IMR-90 (cell line): ENCODE data around the gene PHF19. TPM values are rescaled to one million over a fixed set of nuclear protein-coding genes. Genes with fewer than 3 reads are reported as not detected.

Experiments used
- ATAC-seq: fragments of 200-7000 bp; cut with Tn5 transposase; 2 replicates; pipeline ENCODE4 v1.9.1; 2020; ENCODE audit warnings: low read depth, mild to moderate bottlenecking, moderate library complexity
- BruUV-seq: library from RNA; stranded (reverse); fragments of 400-500 nt; replicated peaks from 2 replicates; lab custom pipeline; 2021; lab: Mats Ljungman, UMichigan
- CTCF ChIA-PET: fragments of 300-600 bp; formaldehyde crosslinking; extraction: SDS; loops from one replicate; lab custom pipeline; 2021; ENCODE audit warnings: antibody characterized with exemption; lab: Yijun Ruan, JAX
- POLR2A ChIA-PET: fragments of 300-600 bp; sonication (Branson Sonifier 250); formaldehyde crosslinking; loops from one replicate; lab custom pipeline; 2022; ENCODE audit warnings: antibody characterized with exemption; ENCODE audit not compliant: unreplicated experiment; lab: Charles Lee
- DNase-seq: peaks from one replicate; pipeline ENCODE4 v3.0.0; 2013
- H2AFZ ChIP-seq: replicated peaks from 2 replicates; pipeline ENCODE3; 2013; ENCODE audit warnings: low read length, mild to moderate bottlenecking; ENCODE audit not compliant: poor library complexity
- H2AK5ac ChIP-seq: 2 replicates; pipeline ENCODE4 v1.6.1; 2013; ENCODE audit warnings: low read depth, low read length, inconsistent platforms
- H2AK9ac ChIP-seq: replicated peaks from 2 replicates; pipeline ENCODE3; 2013; ENCODE audit warnings: mild to moderate bottlenecking, low read depth, low read length, moderate library complexity; ENCODE audit not compliant: poor library complexity
- H2BK120ac ChIP-seq: 2 replicates; pipeline ENCODE4 v1.6.1; 2013; ENCODE audit warnings: low read depth, low read length, inconsistent platforms
- H2BK15ac ChIP-seq: 3 replicates; pipeline ENCODE4 v1.6.1; 2013; ENCODE audit warnings: low read depth, low read length, inconsistent platforms
- H2BK20ac ChIP-seq: 2 replicates; pipeline ENCODE4 v1.6.1; 2013; ENCODE audit warnings: low read depth, mild to moderate bottlenecking, inconsistent platforms, low read length, moderate library complexity
- H2BK5ac ChIP-seq: 2 replicates; pipeline ENCODE4 v1.6.1; 2013; ENCODE audit warnings: mild to moderate bottlenecking, low read depth, low read length, inconsistent platforms; ENCODE audit not compliant: poor library complexity, severe bottlenecking
- H3K14ac ChIP-seq: replicated peaks from 2 replicates; pipeline ENCODE4 v1.6.1; 2013; ENCODE audit warnings: low read depth, low read length, inconsistent platforms
- H3K18ac ChIP-seq: 2 replicates; pipeline ENCODE4 v1.6.1; 2013; ENCODE audit warnings: low read depth, low read length, control low read depth
- H3K23ac ChIP-seq: 2 replicates; pipeline ENCODE4 v1.6.1; 2013; ENCODE audit warnings: low read depth, low read length, inconsistent platforms
- H3K27ac ChIP-seq: 2 replicates; pipeline ENCODE4 v1.5.1; 2013; ENCODE audit warnings: mild to moderate bottlenecking, control low read depth, low read length; ENCODE audit not compliant: insufficient read depth
- H3K27me3 ChIP-seq: 2 replicates; pipeline ENCODE4 v1.6.1; 2013; ENCODE audit warnings: low read length; ENCODE audit not compliant: control insufficient read depth, insufficient read depth
- H3K36me3 ChIP-seq: 2 replicates; pipeline ENCODE4 v1.6.1; 2013; ENCODE audit warnings: low read length, mixed read lengths; ENCODE audit not compliant: control insufficient read depth, insufficient read depth
- H3K4ac ChIP-seq: 2 replicates; pipeline ENCODE4 v1.6.1; 2013; ENCODE audit warnings: low read depth, low read length, inconsistent platforms
- H3K4me1 ChIP-seq: 2 replicates; pipeline ENCODE4 v1.6.1; 2013; ENCODE audit warnings: low read length, mixed read lengths; ENCODE audit not compliant: control insufficient read depth, insufficient read depth
- H3K4me2 ChIP-seq: 2 replicates; pipeline ENCODE4 v1.6.1; 2013; ENCODE audit warnings: low read depth, mild to moderate bottlenecking, control low read depth, low read length, moderate library complexity
- H3K4me3 ChIP-seq: 2 replicates; pipeline ENCODE4 v1.5.1; 2013; ENCODE audit warnings: low read depth, mild to moderate bottlenecking, control low read depth, low read length, moderate library complexity; ENCODE audit not compliant: insufficient read depth
- H3K56ac ChIP-seq: 2 replicates; pipeline ENCODE4 v1.6.1; 2013; ENCODE audit warnings: low read length, inconsistent platforms; ENCODE audit not compliant: insufficient read depth; ENCODE audit errors: extremely low read depth
- H3K79me1 ChIP-seq, 2 experiments: 2 replicates each; pipeline ENCODE4 v1.6.1; 2013; ENCODE audit warnings: low read length in 2 of 2, inconsistent platforms in 1 of 2, low read depth in 1 of 2
- H3K9ac ChIP-seq: 2 replicates; pipeline ENCODE4 v1.6.1; 2013; ENCODE audit warnings: low read depth, low read length, control low read depth
- H3K9me1 ChIP-seq: 2 replicates; pipeline ENCODE4 v1.6.1; 2013; ENCODE audit warnings: low read length, inconsistent platforms; ENCODE audit not compliant: insufficient read depth
- H3K9me3 ChIP-seq: 2 replicates; pipeline ENCODE4 v1.6.1; 2013; ENCODE audit warnings: low read length; ENCODE audit not compliant: control insufficient read depth, insufficient read depth
- H4K20me1 ChIP-seq: 2 replicates; pipeline ENCODE4 v1.6.1; 2013; ENCODE audit warnings: low read length, inconsistent platforms; ENCODE audit not compliant: insufficient read depth
- H4K5ac ChIP-seq: 2 replicates; pipeline ENCODE4 v1.6.1; 2013; ENCODE audit warnings: mild to moderate bottlenecking, low read depth, low read length, control low read depth
- H4K8ac ChIP-seq, 2 experiments: 2 replicates each; pipeline ENCODE4 v1.6.1; 2013; ENCODE audit warnings: low read depth in 2 of 2, low read length in 2 of 2, control low read depth in 1 of 2, inconsistent platforms in 1 of 2
- H4K91ac ChIP-seq: 2 replicates; pipeline ENCODE4 v1.6.1; 2013; ENCODE audit warnings: low read depth, low read length, inconsistent platforms; ENCODE audit not compliant: insufficient read depth
- CHD1 ChIP-seq: IDR thresholded peaks from 2 replicates; pipeline ENCODE4 v1.6.1; 2012; ENCODE audit warnings: low read depth, low read length, improper control_type of control experiment
- WGBS, 2 experiments: methylation state at CpG; one replicate each; pipeline versions ENCODE4 v1.1.5 to v1.1.7; 2013; ENCODE audit warnings: missing lambda C conversion rate in 2 of 2; ENCODE audit not compliant: insufficient read length in 1 of 2; ENCODE audit errors: extremely low coverage in 2 of 2; 5-methylcytosine and 5-hydroxymethylcytosine counted together
- dilution Hi-C: fragments of 300-500 bp; cut with HindIII; formaldehyde crosslinking; loops from one replicate; pipeline ENCODE4 v1.14.3; 2018; ENCODE audit warnings: low sequenced_read_pairs; ENCODE audit not compliant: unreplicated experiment
- in situ Hi-C: fragments of 300-500 bp; cut with MboI; formaldehyde crosslinking; loops from 3 replicates; pipeline ENCODE4 v1.14.3; 2019; ENCODE audit warnings: low sequenced_read_pairs, inconsistent platforms, mixed read lengths
- intact Hi-C: fragments of 100-400 bp; cut with micrococcal nuclease; formaldehyde crosslinking; loops from 2 replicates; pipeline ENCODE4 v1.10.0; 2022
- polyA plus RNA-seq, 3 experiments: library from polyadenylated mRNA; depleted of rRNA; stranded (reverse); fragments of >200 nt; gene quantifications; 2 replicates each; pipeline ENCODE4 v1.2.3, GENCODE V29; 2012; ENCODE audit warnings: low replicate concordance in 1 of 3
- total RNA-seq: library from RNA; depleted of rRNA; stranded (reverse); fragments of >200 nt; gene quantifications from 2 replicates; pipeline ENCODE4 v1.2.3, GENCODE V29; 2012
- TF ChIP-seq, protein P1 (sequence below): fragments of 150-350 bp; IDR thresholded peaks from 2 replicates; pipeline ENCODE4 v1.6.1; 2017; ENCODE audit warnings: mild to moderate bottlenecking, antibody characterized with exemption, low read length, low read depth

Gene PHF19
- total and polyA plus RNA-seq, 2 of the 4 experiments (the other 2 are of a cell fraction): 37.6 to 55.6 TPM

GRCh38 chr9:120894321-120895148 lies 17.5 kb upstream of the PHF19 start (continued):
- TF ChIP-seq CHD1: no peak

DNA sequence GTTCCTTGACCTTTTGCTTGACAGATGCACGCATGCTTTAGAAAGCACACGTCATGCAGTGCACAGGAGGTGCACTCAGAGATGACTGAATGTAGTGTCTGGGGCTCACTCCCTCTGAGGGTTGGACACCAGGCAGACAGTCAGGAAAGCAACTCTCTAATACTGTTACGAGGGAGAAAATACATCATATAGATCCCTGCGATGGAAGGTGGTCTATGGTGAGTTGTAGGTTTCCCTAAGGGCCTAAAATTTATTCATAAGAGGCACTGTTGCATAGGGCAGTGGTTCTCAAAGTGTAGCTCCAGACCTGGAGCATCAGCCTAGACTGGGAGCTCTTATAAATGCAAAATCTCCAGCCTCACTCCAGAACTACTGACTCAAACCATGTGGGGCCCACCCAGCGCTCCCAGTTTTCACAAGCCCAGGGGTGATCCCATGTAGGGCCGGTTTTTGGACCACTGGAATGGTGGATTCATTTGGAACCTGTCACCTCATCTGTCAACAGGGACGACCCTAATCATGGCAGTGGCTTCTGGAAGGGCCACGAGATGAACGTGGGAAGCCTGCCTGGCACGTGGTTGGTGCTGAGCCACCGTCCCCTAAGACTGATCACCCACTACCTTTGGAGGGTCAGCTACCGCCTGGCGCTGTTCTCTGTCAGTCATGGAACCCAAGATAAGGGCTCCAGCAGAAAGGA lies 16.8 kb upstream of the PHF19 start:
- Histone ChIP-seq H2BK20ac (peak overlapping the region; percentile 37; the same call in 1 of the 2 replicates), H3K4me3 (no peak overlapping the region), H3K9me3 (no peaks in the 10 kb centered on the region), H4K8ac (no peak overlapping the region; a peak in 1 of 4 replicates), H3K27ac (no peak overlapping the region), H3K9me1 (no peaks in the 10 kb centered on the region), H3K23ac (peak overlapping the region; percentile 72; the same call in 1 of the 2 replicates), H2BK15ac (no peak overlapping the region), H4K20me1 (no peaks in the 10 kb centered on the region; the same call in 1 of the 2 replicates), H2AFZ (no peak overlapping the region), H2BK5ac (no peak overlapping the region), H3K56ac (no peak overlapping the region), H3K9ac (no peak overlapping the region), H3K4me2 (no peak overlapping the region), H3K79me1 (no peaks in the 10 kb centered on the region), H2BK120ac (peak overlapping the region; percentile 16; the same call in 1 of the 2 replicates), H3K27me3 (peaks cover 2% of the 10 kb centered on the region; the same call in 1 of the 2 replicates), H4K5ac (no peak overlapping the region), H3K4me1 (no peaks in the 10 kb centered on the region), H4K91ac (no peak overlapping the region), H3K4ac (peak overlapping the region; percentile 18; the same call in 1 of the 2 replicates), H2AK5ac (peak overlapping the region; percentile 75; the same call in 1 of the 2 replicates), H3K18ac (no peak overlapping the region), H3K36me3 (no peaks in the 10 kb centered on the region), H3K14ac (no peak overlapping the region), H2AK9ac (peak overlapping the region; percentile 18)
- in situ Hi-C loops (no loop called here), intact Hi-C loops (no loop called here), dilution Hi-C loops (no loop called here)
- DNase-seq (peak; percentile 73), ATAC-seq (peak; percentile 15; the same call in 1 of the 2 replicates)
- WGBS, 2 experiments: 60% methylated on average over 2 of the region's 13 CpGs; no CpG with 5 or more reads in 1 of the 2 experiments
- no TSS peak for BruUV-seq
- TF ChIP-seq, protein P1, sequence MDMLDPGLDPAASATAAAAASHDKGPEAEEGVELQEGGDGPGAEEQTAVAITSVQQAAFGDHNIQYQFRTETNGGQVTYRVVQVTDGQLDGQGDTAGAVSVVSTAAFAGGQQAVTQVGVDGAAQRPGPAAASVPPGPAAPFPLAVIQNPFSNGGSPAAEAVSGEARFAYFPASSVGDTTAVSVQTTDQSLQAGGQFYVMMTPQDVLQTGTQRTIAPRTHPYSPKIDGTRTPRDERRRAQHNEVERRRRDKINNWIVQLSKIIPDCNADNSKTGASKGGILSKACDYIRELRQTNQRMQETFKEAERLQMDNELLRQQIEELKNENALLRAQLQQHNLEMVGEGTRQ: no peak
- POLR2A ChIA-PET: no interaction called here
- CTCF ChIA-PET: interaction anchor here (1.0 kb wide), 1 partner anchor 9 kb away, joined by 3 read pairs; no protein-coding TSS in a partner anchor
